HG03354 (cell line): ENCODE results near the gene NBEA.
"Not testable (repeated sequence)": the region's sequence is repeated elsewhere in the genome, so short reads cannot be mapped to it uniquely, and the experiment has no call there.

Experiments
- ATAC-seq: cut with Tn5 transposase; IDR thresholded peaks from one replicate; pipeline ENCODE4 v1.9.1; 2021; ENCODE audit warnings: mild to moderate bottlenecking; ENCODE audit not compliant: unreplicated experiment, poor library complexity, severe bottlenecking

Gene NBEA

DNA sequence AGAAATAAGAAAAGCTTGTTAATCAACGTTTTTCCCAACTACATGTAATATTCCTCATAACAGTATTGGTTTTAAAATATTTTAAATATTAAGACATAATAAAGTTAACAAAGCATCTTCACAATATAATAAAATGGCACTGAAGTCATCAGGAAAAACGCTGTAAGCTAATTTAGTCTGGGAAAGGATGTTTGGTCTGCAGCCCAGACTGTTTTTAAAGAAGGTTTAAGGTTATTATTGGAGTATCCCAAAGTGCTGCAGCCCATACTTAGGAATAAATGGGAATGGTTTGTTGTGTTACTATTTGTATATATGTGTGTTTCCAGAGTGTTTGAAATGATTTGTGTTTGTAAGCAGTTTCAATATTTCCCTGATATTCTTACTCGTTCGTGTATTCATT is 727.3 kb downstream of the NBEA start:
- no peak for ATAC-seq

DNA sequence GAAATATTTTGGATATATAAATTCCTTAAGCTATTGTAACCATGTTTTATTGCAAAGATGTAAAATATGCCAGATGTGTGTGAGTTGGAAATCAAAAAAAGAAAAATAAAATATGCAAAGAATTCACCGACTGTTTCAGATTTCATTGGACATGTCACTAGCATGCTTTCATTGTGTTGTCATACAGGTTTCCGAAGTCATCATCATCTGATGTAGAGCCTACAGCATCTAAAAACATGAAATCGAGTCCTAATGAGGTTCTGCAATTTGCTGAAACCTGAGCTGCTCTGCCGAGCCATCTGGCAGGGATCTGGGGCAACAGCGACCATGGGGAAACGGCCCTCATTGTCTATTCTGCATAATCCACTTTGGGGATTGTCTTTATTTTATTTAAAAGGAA is 730.5 kb downstream of the NBEA start:
- ATAC-seq, result no peak

DNA sequence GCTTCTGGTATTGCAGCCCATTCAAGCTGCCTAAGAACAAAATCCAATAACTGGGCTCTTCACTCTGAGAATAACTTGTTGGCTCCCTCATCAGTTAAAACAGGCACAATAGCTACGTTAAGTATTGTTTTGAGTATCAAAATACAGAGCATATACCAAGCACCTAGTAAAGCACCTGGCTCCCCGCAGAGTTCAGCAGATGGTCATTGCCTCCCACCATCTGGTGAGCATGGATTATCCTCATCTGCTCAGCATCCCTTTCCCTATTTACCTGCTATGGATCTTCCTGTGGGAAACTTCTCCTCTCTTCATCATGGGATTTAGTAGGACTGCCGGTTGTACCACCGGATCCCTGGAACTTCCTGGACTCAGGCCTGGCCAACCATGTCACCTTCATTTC is 733.6 kb downstream of the NBEA start:
- no peak for ATAC-seq

DNA sequence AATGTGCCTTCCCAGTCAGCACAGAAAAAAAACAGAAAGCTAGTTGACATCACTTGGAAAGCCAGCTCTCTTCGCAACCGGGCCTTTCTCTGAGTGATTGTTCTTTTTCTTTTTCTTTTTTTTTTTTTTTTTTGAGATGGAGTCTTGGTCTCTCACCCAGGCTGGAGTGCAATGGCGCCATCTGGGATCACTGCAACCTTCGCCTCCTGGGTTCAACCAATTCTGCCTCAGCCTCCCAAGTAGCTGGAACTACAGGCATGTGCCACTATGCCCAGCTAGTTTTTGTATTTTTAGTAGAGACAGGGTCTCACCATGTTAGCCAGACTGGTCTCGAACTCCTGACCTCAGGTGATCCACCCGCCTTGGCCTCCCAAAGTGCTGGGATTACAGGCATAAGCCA is 735.8 kb downstream of the NBEA start:
- ATAC-seq, result not testable (repeated sequence)

DNA sequence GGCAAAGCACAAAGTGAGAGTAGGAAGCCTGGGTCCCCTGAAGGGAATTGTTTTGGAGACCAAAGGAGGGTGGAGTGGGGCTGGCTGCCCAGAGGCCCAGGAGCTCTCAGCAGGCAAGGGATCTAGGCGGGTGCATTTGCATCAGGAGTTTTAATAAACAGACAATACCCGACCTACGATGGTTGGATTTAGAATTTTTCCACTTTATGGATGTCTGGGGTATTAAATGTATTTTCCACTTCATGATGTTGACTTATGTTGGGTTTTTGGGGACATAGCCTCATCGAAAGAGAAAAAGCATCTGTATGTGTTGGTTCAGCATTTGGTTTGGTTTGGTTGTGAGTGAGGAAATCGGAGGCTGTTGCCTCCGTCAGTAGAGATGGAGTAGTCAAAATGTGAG is 739.6 kb downstream of the NBEA start:
- ATAC-seq, result no peak

DNA sequence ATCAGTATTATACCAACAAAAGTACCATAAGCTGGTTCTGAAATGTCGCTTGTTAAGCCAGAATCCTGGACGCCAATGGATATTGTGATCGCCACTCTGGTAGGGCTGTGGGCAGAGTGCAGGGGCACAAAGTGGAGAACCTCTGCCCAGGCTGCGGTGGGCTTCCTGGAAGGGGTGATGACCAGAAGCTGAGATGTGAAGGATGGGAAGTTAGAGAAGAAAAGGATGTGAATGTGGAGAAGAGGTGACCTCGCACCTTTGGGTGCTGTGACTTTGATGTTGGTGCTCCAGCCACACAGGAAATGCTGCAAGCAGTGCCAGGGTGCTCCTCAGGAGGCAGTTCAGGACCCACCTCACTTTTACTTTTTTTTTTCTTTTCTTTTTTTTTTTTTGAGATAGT is 742.4 kb downstream of the NBEA start:
- no peak for ATAC-seq

DNA sequence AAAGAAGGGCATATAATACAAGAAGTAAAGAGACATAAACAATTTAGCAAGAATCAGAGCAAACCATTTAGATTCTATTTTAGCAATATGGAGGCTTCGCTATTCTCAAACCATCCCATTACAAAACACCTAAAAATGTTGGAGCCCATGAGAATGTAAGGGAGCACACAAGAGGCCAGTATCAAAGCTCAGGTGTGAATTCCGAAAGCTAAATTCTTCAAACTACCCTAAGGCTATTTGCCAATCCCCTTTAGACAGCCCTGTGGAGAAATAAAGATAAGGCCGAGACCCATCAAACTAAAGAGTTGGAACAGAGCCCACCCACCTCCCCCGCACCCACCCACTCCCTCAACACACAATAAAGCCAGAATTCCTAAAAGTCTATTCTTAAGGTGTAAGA is 745.3 kb downstream of the NBEA start:
- ATAC-seq, result no peak

DNA sequence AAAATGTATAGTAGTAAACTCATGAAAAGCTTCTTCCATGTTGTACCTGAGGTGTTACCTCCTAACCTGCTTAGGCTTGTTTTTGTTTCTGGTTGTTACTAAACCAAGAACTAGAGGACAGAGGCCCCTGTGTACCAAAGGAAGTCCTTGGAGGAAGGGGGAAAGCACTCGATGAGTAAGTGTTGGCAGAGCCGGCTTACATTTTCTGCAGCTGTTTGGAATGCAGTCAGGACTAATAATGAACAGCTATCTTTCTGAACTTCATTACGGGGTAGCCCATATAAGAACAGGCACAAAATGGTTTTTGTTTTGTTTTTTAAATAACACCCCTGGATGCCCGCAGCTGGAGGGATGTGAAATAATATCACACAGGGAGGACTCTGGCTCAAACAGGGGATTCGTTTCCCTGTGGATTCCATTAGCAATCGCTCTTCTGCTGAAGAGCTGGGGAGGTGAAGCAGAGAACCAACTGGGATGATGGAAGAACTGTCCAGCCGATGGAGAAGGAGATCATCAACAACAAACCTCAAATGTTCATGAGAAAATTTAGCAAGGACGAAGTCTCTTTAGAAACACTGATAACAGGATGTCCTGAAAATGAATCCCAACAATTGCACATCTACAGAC is 748.6 kb downstream of the NBEA start:
- ATAC-seq, result no peak

DNA sequence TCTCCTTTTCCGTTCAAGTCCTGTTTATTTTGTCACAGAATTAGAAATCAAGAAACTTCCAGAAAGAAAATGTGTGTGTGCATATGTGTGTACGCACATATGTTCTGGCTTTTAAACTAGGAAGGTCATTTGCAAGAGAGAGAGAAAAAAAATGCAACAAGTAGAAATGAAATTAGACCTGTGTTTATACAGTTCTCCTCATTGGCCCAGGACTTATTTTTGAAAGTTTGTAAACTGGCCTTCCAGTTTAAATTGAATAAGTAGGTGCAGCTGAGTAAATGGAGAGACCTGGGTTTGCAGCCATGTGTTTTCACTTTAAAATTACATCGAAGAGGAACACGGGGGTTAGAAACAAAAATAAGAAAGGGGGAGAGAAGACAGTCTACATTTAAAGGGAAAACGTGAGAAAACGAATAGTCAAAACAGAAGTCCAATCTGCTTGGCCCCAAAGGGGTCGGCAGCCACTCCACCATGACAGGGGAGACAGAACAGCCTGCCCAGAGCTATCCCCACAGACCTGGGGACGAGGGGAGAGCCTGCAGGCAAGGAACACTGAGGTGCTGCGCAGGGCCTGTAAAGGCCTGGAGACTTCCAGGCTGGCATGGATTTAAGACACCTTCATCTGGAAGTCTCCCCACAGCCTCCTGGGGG is 751.2 kb downstream of the NBEA start:
- ATAC-seq, result no peak

DNA sequence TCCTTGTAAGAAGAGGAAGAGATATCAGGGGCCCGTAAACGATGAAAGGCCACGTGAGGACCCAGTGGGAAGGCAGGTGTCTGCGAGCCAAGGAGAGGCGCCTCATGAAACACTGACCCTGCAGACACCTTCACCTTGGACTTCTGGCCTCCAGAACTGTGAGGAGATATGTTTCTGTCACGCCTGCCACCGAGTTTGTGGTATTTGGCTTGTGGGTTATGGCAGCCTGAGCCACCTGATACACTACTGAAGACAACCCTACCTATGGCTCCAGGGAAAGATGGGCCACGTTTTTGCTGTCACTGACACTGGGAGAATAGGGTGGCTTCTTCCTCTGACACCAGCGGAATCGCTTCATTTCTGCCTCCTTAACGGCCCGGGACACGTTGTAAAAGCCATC is 752.0 kb downstream of the NBEA start:
- ATAC-seq, result no peak

DNA sequence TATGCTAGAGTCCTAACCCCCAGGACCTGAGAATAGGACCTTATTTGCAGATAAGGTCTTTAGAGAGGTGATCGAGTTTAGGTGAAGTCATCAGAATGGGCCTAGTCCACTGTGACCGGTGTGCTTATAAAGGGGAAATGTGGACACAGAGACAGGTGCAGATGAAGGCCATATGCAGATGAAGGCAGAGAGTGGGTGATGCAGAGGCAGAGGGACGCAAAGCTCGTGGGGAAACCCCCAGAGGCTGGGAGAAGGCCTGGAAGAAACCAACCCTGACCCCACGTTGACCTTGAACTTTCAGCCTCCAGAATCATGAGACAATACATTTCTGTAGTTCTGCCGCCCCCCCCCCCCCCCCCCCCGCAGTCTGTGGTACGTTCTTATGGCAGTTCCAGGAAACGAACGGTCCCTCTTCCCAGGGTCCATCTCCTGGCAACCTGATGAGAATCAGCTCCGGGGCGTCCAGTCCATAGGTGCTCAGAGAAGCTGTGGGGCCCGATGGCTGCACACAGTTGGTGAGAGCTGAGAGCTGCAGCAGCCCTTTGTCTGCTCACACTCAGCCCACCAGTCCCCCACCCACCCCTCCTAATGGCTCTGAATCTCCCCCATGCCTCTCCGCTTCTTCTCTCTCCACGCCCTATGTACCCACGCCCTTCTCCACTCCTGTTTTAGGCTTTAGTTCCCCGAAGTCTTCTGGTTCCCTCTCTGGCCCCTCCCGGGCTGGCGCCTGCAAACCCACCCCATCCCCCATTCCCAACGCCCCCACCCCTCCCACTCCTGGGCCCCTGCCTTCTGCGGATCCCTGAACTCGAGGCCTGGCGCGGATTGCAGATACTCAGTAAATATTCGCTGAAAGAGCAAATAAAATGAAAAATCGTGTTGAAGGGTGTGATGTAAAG is 752.7 kb downstream of the NBEA start:
- ATAC-seq, result no peak

DNA sequence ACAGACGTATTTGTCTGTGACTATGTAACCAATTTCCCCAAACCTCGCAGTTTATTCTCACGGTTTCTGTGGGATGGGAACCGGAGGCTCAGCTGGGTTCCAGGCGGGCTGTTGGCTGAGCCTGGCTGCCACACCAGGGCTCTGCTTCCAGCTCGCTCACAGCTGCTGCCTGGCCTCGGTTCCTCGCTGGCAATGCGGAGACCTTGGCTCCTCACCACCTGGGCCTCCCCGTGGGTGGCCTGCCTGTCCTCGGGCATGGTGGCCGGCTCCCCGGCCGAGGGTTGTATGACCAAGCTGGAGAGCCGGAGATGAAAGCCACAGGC is 753.3 kb downstream of the NBEA start:
- no peak for ATAC-seq

DNA sequence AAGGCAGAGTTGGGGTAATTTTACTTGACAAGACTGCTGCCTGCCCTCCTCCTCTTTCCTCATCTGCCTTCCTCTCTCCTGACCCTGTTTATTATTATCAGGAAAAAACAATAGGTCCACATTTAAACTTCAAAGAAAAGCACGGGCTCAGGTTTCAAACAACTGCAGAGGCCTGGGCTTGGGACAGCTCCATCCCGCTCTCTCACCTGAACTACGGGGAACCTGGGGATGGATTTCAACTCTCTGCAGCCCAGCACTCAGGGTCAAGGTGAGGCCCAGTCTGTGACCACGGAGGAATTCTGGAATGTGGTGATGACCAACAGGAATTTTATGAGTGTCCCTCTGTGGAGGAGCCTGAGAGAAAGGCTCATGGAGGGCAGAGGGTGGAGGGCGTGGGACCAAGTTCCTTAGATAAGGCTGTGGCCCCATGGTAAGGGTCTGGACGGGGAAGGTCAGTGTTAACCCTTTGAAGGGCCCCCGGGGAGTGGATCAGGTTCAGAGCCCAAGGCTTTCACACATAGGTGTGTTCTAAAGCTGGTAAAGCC is 755.2 kb downstream of the NBEA start:
- ATAC-seq, result no peak

DNA sequence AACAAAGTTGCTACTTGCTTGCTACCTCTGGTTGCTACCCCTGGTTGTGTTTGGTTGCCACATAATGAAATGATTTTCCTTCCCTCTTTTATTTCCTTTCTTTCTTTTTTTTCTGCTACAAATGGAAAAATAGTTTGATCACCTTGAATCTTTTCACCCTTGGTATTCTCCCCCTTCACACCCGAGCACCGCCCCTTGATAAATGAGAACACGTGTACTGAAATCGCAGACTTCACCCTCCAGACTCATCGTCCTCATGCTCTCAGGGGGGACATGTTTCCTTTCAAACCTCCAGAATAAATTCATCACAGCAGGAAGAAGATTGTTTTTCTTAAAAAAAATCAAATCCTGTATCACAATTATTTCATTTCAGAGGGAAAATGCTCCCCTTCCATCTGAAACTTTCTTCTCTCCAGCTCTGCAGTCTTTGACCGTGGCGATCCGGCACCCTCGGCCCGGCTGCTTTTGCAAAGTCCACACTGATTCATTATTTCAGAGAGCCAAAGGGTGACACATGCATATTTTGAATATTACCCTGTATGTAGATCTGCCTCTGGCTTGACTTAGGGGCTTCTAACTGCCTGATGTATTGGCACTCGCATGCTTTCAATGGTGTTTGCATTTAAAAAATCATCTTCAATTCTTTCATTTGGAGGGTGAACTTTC is 757.0 kb downstream of the NBEA start:
- ATAC-seq, result no peak

DNA sequence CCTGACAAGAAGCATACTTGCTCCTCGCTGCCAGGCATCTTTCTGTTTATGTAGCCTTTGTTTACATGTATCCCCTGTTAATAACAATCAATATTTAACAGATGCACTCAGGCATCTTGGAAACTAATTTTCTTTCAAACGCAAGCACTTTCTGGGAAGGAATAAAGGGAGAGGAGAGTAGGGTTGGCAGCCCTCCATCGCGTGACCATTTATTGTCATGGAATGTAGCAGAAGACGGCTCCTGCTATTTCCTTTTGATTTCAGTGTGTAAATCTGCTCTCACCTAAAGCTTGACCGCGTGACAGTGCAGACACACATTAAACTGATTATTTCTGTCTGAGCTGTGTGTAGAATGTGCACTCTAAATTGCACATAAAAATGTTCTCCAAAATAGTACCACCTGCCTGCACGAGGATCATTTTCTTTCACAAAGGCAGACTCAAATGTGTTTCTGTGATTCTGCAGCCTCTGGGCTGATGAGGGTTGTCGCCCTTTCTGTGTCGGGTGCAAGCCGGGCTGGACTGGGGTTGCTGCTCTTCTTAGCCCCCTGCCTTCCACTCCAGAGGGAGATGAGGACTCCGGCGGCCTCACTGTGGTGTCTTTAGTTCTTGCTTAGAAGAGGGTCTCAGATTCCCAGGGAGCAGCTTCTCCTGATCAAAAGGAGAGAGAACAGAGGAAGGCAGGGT is 757.9 kb downstream of the NBEA start:
- no peak for ATAC-seq

DNA sequence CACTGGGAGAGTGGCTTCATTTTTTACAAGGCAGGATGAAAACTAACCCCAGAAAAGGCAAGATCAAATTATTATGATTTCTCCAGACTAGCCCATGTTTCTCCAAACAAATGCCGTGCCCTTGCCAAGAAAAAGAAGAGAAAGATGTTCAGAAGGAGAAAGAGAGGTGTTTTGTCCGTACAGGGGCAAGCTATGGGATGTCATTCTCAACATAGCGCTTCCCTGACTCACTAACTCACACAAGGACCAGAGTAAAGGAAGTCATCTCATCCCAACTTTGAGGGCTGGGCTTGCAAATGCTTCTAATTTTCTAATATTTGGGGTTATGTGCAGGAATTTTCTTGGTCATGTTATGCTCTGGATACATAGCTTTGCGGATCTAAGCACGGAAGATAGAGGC is 758.6 kb downstream of the NBEA start:
- no peak for ATAC-seq

DNA sequence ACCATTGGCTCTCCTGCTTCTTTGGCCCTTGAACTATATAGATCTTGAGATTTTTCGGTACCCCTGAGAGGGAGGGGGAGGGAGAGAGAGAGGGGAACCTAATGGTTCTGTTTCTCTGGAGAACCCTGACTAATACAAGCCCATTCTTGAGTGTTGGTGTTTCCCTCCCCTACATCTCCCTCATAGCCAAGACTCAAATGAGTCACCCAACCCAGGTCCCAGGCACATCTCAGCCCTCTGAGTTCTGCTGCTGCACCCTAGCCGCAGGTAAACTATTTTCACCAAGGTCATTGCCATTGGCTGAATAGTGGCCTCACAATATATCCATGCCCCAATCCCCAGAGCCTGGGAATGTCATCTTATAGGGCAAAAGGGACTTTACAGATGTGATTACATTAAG is 760.2 kb downstream of the NBEA start:
- no peak for ATAC-seq

DNA sequence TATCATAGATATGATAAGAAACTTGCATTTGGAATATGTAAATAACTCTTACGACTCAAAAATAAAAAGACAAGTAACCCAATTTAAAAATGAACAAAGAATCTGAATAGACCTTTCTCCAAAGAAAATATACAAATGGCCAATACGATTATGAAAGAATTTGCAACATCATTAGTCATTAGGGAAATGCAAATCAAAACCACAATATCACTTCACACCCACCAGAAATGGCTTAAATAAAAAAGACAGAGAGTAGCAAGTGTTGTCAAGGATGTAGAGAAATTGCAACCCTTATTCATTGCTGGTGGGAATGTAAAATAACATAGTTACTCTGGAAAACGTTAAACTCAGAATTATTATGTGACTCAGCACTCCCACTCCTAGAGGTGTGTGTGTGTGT is 761.0 kb downstream of the NBEA start:
- no peak for ATAC-seq

DNA sequence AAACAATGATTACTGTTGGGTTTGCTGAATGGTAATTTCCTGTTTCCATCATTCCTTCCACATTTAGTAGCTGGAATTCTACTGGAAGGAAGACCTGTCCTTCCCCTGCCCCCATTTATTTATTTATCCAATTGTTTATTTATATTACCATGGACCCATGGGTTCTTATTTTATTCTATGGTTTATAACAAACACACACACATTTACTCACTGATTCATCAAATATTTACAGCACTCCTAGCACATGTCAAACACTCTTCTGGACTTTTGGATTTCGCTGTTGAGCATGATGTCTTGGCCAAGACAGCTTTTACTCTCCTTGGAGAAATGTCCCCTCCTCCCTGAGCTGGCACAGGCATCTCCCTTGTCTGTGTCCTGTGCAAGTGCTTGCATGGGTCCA is 762.3 kb downstream of the NBEA start:
- ATAC-seq, result no peak

DNA sequence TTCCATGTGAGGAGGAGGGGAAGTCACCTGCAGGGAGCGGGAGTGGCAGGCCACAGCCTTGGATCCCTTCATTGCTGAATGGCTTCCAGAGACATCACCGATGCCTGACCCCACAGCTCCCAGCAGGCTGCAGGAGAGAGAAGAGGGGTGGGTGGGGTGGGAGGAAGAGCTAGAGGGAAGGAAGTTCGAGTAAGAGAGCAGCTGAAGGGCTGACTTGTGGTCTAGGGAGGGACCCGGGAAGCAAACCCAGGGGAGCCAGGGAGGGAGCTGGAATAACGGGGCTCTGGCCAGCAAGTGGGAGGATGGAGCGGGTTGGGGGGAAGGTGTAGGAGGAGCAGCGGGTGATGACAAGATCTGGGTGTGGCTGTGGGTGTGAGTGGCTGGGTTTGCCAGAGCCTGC is 764.2 kb downstream of the NBEA start:
- no peak for ATAC-seq
